HT-29 (cell line): ENCODE data around the gene ENG. TPM values are rescaled to one million over a fixed set of nuclear protein-coding genes. Genes with fewer than 3 reads are reported as not detected.

Experiments used
- DNase-seq: peaks from one replicate; pipeline ENCODE4 v3.0.0-alpha.2; 2015; ENCODE audit warnings: low spot score
- small RNA-seq: library from RNA; depleted of rRNA; stranded (forward); fragments of <200 nt; gene quantifications from one replicate; pipeline ENCODE3, GENCODE V24; 2014
- total RNA-seq: library from RNA; depleted of rRNA; stranded (reverse); fragments of >200 nt; shearing (Covaris generic); gene quantifications from 2 replicates; pipeline ENCODE4 v1.2.3, GENCODE V29; 2014; rRNA removed

The ENG gene
- total RNA-seq, 1 experiment from 2014 or later = 6.1 TPM

GRCh38 chr9:127776924-127777289 lies 77.6 kb downstream of the ENG start:
- DNase-seq = no peak

GRCh38 chr9:127776195-127776923 lies 78.1 kb downstream of the ENG start:
- DNase-seq = no peak

GRCh38 chr9:127773981-127774380 lies 80.5 kb downstream of the ENG start:
- DNase-seq = no peak

GRCh38 chr9:127773272-127773671 lies 81.2 kb downstream of the ENG start:
- DNase-seq = no peak

- no peak for DNase-seq
Measured at GRCh38 chr9:127772603-127773002, 81.9 kb downstream of the ENG start.

- no peak for DNase-seq
Measured at GRCh38 chr9:127771570-127772189, 82.8 kb downstream of the ENG start.

- peak; percentile 96 for DNase-seq
Measured at GRCh38 chr9:127770905-127771569, 83.4 kb downstream of the ENG start.

GRCh38 chr9:127770583-127770904 lies 83.9 kb downstream of the ENG start:
- DNase-seq = no peak

GRCh38 chr9:127769929-127770582 lies 84.4 kb downstream of the ENG start:
- no peak for DNase-seq

GRCh38 chr9:127769101-127769500 lies 85.4 kb downstream of the ENG start:
- no peak for DNase-seq

- DNase-seq = no peak
Measured at GRCh38 chr9:127768698-127769097, 85.8 kb downstream of the ENG start.

GRCh38 chr9:127767909-127768331 lies 86.5 kb downstream of the ENG start:
- no peak for DNase-seq

- no peak for DNase-seq
Measured at GRCh38 chr9:127767410-127767809, 87.0 kb downstream of the ENG start.

GRCh38 chr9:127765418-127765817 lies 89.0 kb downstream of the ENG start:
- no peak for DNase-seq

Small RNA genes lying within 50 kb of the gene (small RNA-seq; reads per million reads assigned to genes)
- gene MIR4672 (not detected), gene RF00019 (not detected), gene RNA5SP296 (not detected)

Other genes starting within 250 kb of the ENG start
- gene STXBP1, start 242.4 kb downstream of the ENG start, total RNA-seq = 6.3 and 8.0 TPM in 2 replicates
- 0.26 and 0.28 TPM in 2 replicates for gene CFAP157, start 147.7 kb downstream of the ENG start, total RNA-seq
- 45.5 and 49.6 TPM in 2 replicates for gene PTRH1, start 139.0 kb downstream of the ENG start, total RNA-seq
- not detected in 2 replicates for gene TTC16, start 138.6 kb downstream of the ENG start, total RNA-seq
- gene TOR2A, start 119.4 kb downstream of the ENG start, total RNA-seq = 14.3 and 18.9 TPM in 2 replicates
- not detected in 2 replicates for gene SH2D3C, start 76.0 kb downstream of the ENG start, total RNA-seq
- 42.6 and 45.4 TPM in 2 replicates for gene CDK9, start 68.6 kb downstream of the ENG start, total RNA-seq
- gene FPGS, start 51.8 kb downstream of the ENG start, total RNA-seq = 180 and 200 TPM in 2 replicates
- 85.0 and 101 TPM in 2 replicates for gene AK1, start 23.0 kb upstream of the ENG start, total RNA-seq
- 14.5 and 16.6 TPM in 2 replicates for gene ST6GALNAC6, start 44.9 kb upstream of the ENG start, total RNA-seq
- 60.1 and 84.2 TPM in 2 replicates for gene ST6GALNAC4, start 62.4 kb upstream of the ENG start, total RNA-seq
- gene PIP5KL1, start 76.1 kb upstream of the ENG start, total RNA-seq = 1.2 and 3.8 TPM in 2 replicates
- gene DPM2, start 83.2 kb upstream of the ENG start, total RNA-seq = 44.3 and 47.0 TPM in 2 replicates
- 36.0 and 45.3 TPM in 2 replicates for gene EEIG1, start 126.3 kb upstream of the ENG start, total RNA-seq
- gene NAIF1, start 212.7 kb upstream of the ENG start, total RNA-seq = 17.3 and 17.9 TPM in 2 replicates
- 88.1 and 94.8 TPM in 2 replicates for gene SLC25A25, start 213.6 kb upstream of the ENG start, total RNA-seq